HG02870 (cell line): Measurements from ENCODE around the gene DHRS7B.
"Not testable (repeated sequence)": the region's sequence is repeated elsewhere in the genome, so short reads cannot be mapped to it uniquely, and the experiment has no call there.

Experiments used
- ATAC-seq: cut with Tn5 transposase; IDR thresholded peaks from one replicate; pipeline ENCODE4 v1.9.1; 2021; ENCODE audit warnings: mild to moderate bottlenecking, moderate library complexity; ENCODE audit not compliant: unreplicated experiment

DHRS7B gene

DNA sequence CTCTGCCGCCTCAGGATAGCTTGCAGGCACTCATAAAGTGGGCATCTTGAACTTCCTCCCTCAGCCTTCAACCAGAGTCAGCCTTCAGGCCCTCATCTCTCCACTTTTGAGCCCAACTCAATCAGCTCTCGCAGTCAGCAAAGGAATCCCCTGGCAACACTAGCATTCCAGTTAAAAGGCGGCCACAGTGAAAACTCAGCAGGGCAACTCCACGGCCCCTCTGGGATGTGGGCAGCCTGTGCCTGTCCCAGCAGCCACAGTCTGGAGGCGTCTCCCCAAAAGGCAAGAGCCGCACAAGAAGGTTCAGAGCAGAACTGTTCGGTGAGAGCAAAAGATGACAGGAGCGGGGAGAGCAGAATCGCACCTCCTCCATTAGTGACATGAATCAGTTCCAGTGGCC is 78.2 kb downstream of the DHRS7B start:
- ATAC-seq: no peak

DNA sequence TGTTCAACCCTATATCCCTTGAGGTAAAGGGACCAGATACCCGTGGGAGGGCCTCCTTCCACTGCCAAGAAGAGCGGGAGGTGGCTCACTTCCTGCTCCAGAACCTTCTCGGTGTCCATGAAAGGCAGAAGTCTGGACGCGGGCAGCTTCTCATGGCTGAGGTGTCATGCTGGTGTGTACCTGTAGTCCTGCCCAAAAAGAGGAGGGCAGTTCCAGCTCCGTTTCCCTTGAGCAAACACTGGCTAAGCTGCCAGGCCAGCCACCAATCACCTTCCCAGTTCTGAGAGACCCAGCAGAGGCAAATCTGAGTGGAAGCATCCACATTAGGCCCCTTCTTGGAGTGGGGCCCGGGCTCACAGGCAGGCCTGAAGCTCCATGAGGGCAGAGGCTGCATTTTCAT is 81.6 kb downstream of the DHRS7B start:
- no peak for ATAC-seq

DNA sequence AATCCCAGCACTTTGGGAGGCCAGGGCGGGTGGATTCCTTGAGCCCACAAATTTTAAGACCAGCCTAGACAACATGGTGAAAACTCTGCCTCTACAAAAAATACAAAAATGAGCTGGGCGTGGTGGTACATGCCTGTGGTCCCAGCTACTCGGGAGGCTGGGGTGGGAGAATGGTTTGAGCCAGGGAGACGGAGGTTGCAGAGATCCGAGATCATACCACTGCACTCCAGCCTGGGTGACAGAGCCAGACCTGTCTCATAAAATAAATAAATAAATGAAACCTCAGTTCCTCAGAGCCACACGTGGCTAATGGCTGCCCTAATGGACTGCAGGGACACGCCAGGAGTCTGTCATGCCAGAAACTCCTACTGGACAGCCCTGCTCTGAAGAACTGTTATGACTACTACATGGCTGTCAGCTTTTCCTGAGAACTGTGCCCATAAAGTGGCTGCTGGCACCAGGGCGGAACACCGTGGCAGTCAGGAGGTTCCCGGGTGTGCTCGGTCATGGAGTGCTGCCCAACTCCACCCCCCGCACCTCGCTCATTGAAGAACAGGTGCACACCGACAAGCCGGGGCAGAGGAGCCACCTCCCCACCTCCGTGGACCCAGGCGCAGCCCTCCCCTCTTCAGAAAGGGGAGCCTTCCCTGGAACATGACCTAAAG is 82.9 kb downstream of the DHRS7B start:
- no peak for ATAC-seq

DNA sequence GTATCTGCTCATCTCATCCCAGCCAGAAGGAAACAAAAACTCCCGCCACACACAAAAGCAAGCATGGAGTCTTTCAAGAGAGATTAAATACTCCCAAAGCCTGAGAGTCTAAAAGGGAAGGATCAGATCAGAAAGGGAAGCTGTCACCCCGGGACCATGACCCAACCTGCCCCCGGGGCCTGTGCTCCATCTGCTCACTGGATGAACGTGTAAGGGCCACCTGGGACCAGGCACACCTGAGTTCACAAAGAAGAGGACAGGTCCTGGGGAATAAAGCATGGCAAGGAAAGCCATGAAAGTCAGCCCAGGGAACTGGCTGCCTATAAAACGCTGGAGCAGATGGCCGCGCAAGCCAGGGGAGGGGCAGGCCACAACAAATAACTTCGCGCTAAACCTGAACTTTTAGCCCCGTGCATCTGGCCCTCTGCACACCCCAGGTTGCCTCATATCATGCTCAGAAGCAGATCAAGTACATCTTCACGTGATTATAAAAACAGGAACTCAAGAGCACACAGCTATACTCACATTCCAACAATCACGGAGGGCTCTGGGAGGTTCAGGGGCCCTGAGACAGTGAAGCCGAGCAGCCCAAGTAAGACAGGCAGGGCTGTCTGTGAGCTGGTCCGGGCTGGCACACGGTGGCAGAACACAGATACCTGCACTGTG is 83.8 kb downstream of the DHRS7B start:
- no peak for ATAC-seq

DNA sequence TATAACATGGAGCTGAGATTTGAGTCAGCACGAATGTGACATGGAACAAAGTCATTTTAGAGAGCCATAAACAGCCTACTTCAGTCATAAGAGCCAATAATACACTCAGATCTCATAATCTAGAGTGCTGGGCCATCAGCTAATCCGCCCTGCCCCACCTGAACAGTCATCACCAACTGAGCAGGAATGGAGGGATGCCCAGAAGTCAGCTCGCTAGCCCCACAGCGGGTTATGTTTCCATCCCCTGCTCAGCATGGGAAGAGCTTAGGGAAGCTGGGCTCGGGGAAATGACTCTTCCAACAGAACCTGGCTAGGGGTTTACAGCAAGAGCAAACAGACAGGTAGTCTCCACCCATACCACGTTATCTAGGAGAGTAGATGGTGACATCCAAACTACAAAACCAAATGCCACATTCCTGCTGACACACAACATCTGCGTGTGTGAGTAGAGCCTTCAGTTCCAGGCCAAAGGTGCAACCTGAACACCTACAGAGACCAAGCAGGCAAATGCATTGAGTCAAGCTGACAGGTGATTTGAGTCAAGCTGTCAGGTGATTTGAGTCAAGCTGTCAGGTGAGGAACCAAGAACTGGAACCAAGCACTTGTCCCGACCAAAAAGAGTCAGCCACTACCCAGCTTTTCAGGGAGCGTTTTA is 85.2 kb downstream of the DHRS7B start:
- no peak for ATAC-seq

DNA sequence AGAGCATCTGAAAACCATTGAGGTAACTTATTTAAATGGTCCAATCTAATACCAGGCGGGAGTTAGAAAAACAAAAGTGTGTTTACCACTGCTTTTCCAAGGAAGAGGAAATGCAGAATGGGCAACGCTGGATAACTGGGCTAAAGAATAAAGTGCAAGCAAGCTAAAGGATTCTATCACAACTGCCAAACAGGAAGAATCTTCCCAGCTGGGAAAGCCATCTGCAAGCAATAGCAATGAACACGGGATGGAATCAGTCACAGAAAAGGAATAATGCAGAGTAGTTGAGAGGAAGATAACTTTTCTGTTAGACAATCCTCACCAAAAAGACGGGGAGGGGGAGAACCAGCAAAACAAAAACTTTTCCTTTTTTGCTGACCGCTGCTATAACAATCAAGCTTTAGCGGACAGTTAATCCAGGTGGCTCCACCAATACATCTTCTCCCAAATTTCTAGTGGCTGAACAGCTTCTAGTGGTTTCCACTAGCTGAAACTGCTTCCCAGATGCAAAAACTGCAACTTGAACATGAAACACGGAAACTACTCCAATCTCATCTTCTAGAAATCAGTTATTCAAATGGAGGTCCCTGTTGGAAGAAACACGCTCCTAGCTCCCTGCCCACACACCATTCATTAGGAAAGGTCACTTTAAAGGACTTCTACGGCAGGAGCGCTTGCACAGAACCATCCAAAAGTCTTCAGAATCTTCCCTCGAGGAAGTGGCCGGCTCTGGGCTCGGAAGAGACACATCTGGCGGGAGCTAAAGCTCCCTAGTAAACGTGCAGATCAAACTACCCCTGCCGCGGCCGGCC is 86.3 kb downstream of the DHRS7B start:
- no peak for ATAC-seq

DNA sequence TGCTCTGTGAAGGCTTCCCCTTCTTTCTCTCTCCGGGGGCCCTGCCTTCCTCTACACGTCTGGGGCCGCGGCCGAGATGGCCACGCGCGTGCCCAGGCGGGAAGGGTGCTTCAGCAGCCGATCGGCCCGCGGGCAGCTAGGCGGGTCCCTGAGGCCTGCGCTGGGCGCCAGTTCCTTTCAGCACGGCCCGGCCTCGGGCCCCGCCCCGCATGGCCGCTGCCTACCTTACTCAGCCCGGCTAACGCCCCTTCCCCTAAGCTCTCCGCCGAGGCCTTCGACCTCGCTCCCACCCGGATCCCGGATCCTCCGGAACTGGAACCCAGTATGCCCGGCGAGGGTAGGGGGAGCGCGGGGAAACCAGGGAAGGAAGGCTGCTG is 86.9 kb downstream of the DHRS7B start:
- ATAC-seq: peak; percentile 8

DNA sequence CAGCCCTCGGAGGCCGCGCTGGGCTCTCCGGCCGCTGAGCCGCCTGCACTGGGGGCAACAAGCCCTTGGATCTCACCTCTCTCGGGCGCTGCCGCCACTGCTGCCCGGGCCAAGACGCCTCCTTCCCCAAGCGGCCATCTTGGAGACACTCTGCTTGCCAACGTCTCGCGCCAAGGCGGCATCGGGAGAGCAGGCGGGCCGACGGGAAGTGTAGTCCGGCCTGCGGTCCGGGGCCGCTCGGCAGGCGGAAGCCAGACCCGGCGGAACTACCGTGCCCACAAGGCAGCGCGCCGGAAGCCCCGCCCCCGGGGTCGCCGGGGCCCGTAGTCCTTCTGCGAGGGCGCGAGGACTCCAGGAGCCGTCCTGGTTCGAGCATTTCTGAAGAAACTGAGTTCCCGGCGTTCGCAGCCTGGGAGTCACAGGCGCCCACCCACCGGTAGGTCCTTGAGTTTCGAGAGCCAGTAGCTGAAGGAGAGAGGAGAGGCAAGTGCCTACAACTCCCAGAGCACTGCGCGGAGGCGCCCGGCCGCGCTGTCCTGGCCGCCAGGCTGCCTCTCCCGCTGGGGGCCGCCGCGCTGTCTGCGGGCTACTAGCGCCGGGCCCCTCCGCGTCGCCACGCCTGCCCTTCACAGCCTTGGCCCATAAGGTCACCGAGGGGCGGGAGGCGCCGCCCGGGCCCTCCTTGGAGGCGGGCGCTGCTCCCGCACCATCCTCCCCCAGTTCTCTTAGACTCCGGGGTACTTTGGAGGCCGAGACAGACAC is 87.4 kb downstream of the DHRS7B start, which contains the start of gene TMEM11:
Gene TMEM11, minus strand, starts transcription at position 147 of the 762 bp plus-strand sequence. Its CDS starts 9 bp downstream, at position 138.
- peak; percentile 79 for ATAC-seq

DNA sequence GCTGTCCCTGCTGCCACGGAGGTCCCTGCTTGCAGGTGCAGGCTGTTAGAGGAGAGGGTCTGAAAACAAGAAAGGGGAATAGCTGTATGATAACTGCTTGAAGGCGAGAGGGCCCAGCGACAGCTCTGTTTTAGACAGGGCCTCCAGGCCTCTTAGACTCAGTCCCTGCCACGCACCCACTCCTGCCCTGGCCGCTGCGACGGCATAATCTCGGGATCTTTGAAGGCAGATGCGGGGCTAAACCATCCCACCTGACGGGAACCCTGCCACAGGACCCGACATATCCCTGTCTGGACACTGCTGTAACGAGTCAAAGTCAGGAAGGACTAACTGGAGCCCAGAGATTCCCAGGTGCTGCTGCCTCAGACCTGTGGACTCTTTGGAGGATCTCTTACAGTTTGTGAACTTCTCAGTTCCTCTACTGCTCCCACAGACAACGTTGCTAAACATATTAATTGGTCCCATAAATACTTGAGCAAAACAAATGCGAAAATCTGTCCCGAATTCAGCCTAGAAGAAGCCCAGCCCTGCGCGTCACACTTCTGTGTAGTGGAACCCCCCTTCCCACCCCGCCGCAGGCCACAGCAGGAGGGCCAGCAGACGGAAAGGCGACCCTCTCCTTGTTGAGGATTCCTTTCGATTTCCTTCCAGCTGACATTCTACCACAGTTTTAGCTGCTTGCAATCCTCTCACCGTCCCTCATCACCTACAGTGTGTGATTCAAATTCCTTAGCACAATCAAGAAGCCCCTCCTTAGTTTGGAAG is 88.2 kb downstream of the DHRS7B start:
- ATAC-seq: peak; percentile 16

DNA sequence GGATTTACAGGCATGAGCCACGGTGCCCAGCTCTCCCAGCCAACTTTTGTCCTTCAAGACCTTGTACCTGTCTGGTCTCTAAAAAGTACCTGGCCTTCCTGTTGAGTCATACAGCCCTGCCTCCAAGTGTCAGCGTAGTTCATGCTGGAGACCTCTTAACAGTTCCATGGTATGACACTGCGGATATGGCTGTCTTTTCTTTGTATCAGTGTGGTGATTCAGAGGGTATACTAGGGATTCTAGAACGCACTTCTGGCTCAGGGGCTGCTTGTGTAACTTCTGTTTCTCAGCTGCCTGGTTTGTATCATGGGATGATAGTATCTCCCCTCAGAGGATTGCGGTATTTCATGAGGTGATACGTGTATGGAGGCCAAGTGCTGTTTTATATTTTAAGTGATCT is 89.2 kb downstream of the DHRS7B start:
- ATAC-seq: no peak

DNA sequence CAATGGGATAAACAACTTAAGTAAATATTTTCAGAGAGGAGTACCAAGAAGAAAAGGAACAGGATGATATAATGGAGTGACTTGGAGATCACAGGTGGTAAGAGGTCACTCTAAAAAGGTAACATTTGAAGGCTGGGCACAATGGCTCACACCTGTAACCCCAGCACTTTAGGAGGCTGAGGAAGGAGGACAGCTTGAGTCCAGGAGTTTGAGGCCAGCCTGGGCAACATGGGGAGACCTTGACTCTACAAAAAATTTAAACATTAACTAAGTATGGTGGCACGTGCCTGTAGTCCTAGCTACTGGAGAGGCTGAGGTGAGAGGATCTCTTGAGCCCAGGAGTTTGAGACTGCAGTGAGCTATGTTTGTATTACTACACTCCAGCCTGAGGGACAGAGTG is 90.6 kb downstream of the DHRS7B start:
- no peak for ATAC-seq

DNA sequence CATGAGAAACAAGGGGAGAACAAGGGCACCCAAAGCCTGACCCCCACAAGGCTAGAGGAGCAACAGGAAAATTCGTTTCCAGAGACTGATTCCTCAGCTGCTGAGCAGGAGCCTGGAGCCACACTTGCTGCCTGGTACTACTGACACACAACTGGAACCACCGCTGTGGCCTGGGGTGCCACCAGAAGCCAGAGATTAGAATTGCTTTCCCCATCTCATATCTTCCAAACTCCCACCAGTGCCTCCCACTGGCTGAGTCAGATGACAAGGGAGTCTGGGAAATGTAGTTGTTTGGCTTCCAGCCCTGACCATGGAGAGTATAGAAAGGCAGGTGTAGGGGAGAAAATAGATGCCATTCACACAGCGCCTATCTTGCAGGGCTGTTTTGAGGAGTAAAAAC is 91.3 kb downstream of the DHRS7B start:
- no peak for ATAC-seq

DNA sequence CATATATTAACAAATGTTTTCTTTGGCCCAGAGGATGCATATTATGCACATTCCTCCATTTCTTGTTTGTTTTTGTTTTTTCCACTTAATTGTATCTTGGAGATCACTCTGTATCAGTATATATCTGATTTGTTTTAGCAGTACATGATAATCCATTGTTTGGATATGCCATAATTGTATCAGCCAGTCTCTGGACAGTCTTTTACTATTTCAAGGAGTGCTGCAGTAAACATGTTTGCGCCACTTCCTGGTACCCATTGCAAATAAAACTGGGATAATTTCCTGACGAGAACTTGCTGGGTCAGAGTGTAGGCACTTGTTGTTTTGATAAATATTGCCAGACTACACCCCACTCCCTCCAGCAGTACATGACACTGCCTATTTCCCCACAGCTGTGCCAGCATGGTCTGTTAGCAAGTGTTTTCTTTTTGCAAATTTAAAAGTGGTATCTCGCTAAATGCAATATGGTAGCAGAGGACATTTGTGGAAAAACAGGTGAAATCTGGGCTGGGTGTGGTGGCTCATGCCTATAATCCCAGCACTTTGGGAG is 92.1 kb downstream of the DHRS7B start:
- ATAC-seq: no peak

DNA sequence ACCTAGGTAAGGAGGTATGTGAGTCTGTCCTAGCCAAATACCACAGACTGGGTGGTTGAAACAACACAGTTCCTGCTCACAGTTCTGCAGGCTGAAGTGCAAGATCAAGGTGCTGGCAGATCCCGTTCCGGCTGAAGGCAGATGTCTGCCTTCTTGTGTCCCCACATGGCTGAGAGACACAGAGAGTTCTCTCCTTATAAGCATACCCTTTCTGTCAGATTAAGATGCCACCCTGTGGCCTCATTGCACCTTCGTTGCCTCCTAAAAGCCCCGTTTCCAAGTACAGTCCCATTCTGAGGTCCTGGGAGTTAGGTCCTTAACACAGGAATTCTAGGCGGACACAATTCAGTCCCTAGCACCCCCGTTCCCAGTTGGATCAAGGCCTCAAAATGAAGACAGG is 96.3 kb downstream of the DHRS7B start:
- ATAC-seq: no peak

DNA sequence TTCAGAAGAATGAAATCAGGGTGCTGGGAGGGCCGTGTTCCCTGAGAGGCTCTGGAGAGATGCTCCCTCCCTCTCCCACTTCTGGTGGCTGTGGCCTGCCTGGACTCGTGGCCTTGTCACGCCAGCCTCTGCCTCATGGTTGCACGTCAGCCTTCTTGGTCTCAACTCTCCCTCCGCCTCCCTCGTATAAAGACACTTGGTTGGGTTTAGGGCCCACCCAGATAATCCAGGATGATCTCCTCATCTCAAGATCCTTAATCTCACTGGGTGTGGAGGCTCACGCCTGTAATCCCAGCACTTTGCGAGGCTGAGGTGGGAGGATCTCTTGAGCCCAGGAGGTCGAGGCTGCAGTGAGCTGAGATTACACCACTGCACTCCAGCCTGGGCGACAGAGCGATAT is 100.5 kb downstream of the DHRS7B start:
- ATAC-seq: not testable (repeated sequence)

DNA sequence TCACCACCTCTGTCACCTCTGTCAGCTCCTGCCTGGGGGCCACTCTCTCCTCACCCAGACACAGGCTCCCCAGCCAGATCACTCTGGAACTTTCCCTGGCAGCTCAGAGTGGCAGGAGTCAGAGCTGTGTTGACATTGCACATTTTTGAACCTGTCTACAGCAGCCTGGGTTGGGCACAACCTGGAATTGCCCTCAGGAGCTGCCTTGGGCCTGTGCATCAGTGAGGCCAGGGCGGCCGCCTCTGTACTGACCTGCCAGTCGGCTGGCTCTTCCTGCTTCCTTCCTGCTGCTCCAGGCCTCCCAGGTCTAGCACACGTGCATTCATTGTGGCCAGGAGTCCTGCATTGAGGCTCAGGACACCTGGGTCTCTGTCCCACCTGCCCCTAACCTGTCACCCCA is 101.3 kb downstream of the DHRS7B start:
- ATAC-seq: no peak

DNA sequence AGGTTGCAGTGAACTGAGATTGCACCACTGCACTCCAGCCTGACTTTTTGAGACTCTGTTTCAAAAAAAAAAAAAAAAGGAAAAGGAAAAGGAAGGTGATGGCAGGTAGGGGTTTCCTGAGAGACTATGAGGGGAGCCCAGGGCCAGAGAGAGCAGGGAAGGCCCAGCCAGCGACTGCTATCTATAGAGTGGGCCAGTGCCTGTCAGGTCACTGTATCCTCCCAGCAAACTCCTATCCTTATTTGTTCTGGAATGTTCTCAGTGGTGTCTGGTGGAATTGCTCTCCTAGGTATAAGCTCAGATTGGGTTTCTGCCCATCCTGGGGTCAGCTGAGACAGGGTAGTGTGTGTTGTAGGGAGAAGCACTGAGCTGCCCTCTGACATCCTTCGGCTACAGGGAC is 102.1 kb downstream of the DHRS7B start:
- ATAC-seq: no peak

DNA sequence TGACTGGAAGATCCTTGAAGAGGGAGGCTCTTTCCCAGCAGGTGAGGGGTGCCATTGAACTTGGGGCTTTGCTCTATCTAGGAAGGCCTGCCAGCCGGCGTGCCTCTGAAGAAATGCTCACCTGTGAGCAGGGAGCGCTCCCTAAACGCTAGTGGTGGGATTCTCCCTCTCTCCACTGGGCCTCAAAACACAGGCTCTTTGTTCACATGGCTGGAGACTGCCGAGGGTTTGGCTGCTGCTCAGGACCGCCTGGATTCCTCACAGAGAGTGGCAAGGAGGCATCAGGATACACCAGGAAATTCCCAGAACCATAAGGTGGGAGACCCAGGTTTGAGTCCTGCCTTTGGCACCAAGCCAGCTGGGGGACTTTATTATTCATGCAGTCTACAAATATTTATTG is 104.8 kb downstream of the DHRS7B start:
- ATAC-seq: no peak

DNA sequence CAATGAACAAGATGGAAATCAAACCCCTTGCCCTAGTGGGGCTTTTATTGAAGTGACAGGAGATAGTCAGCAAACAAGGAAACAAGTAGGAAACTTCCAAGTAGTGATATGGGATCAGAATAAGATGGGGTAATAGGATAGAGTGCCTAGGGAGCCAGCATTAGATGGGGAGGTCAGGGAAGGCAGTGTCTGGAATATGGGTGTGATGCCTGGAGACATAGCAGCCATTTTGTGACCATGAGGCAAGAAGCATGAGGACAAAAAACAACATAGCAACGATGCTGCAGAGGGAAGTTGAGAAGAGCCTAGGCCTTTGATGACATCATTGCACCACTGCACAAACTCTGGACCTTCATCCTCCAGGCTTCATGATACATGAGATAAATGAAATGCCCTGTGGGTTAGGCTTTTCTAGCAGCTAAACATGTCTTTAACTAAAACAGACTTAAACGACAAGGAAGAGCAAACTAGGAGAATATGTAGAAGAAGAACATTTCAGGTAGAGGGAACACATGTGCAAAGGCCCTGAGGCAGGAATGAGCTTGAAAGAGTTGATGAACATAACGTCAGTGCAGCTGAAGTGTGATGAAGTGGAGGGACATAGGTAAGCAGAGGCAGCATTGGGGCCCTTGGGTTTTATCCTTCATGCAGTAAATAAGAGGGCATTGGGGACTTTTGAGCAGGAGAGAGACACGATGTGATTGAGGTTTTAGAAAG is 105.4 kb downstream of the DHRS7B start:
- no peak for ATAC-seq
